HG02588 (cell line): ENCODE measurements around the gene DAPK1.

Experiments used
- ATAC-seq: cut with Tn5 transposase; IDR thresholded peaks from one replicate; pipeline ENCODE4 v1.9.1; 2021; ENCODE audit warnings: mild to moderate bottlenecking, moderate library complexity; ENCODE audit not compliant: unreplicated experiment

The DAPK1 gene

GRCh38 chr9:87587864-87588263 lies 90.2 kb downstream of the DAPK1 start:
- ATAC-seq = no peak

DNA sequence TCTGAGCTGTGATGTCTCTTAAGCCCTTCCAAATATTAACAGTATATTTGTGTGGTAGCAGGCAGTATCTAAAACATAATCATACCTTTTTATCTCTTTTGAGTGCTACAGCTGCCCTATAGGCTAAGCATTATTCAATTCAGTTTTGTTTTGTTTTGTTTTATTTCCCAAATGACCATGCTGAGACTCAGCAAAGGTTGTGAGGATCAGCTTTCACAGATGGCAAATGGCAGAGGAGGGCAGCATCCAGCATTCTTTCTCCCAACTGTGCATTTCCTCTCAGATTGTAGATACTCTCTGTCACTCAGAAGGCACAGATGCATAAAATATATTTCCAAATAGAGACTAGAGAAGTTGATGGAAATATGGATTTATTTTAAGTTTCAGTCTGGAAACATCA lies 90.7 kb downstream of the DAPK1 start:
- no peak for ATAC-seq

- ATAC-seq = no peak
These were observed 93.3 kb downstream of the DAPK1 start for GRCh38 chr9:87590996-87591395.

GRCh38 chr9:87592554-87593358 lies 95.1 kb downstream of the DAPK1 start:
- ATAC-seq = no peak

GRCh38 chr9:87593359-87593980 lies 95.8 kb downstream of the DAPK1 start:
- ATAC-seq = no peak

DNA sequence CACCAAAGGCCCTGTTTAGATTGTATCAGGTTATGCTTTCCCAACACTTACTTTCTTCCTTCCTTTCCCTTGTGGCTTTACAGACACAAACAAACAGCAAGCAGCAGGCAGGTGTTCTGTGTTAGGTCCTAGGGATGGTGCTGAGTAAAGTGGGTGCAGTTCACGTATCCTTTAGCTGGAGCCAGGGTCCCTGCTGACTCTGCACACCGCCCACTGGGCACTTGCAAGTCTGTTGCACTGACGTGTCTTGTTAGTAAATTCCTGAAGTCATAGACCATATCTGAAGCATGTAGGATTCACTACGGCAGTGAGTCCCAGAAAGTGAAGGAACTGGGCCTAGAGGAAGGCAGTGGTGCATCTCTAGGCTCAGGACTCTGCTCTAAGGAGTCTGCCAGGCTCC lies 96.5 kb downstream of the DAPK1 start:
- no peak for ATAC-seq

GRCh38 chr9:87594662-87595061 lies 97.0 kb downstream of the DAPK1 start:
- no peak for ATAC-seq

GRCh38 chr9:87595610-87596009 lies 97.9 kb downstream of the DAPK1 start:
- no peak for ATAC-seq

DNA sequence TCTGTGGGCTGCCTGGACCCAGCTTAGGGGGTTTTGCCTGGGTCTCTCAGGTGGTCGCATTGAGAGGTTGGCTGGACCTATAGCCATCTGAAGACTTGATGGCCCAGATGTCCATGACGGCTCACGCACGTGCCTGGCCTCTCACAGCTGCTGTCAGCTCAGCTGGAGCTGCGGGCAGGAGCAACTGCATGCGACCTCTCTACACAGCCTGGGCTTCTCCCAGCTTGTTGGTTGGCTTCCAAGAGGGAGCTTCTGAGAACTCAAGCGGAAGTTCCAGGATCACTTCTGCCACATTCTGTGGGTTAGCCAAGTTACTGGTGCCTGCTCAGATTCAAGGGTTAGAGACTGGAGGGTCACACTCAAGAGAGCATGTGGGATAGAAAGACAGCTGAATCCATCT lies 99.2 kb downstream of the DAPK1 start:
- no peak for ATAC-seq

DNA sequence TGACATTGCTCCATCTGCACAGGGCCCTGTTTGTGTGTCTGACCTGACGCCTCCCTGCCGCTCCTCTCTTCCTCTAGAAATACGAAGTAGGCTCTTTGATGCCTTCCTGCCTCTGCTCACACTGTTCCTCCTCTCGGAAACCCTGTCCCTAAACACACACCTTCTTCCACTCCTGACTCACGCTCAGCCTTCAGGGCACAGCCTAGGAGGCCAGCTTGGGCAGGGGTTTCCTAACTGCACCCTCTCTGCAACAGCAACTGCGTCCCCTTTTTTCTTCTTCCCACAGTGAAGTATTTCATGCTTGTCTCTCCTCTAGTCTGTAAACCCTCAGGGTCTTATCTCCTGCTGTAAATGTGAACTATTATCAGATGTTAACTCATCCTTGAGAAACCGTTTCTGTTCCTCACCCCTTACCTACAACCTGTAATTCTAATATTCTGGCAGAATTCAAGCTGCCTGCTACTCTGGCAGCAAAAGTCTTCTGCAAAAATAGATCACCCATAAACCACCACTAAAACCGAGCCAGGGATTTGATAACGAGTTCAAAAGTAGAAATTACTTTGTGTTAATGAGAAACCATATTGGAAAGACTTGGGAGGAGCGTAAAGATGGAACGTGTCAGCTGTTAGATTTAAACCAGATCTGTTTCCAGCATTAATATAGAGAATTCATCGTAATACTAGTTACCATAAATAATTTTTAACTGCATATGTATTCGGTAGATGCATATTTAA lies 100.2 kb downstream of the DAPK1 start:
- no peak for ATAC-seq

DNA sequence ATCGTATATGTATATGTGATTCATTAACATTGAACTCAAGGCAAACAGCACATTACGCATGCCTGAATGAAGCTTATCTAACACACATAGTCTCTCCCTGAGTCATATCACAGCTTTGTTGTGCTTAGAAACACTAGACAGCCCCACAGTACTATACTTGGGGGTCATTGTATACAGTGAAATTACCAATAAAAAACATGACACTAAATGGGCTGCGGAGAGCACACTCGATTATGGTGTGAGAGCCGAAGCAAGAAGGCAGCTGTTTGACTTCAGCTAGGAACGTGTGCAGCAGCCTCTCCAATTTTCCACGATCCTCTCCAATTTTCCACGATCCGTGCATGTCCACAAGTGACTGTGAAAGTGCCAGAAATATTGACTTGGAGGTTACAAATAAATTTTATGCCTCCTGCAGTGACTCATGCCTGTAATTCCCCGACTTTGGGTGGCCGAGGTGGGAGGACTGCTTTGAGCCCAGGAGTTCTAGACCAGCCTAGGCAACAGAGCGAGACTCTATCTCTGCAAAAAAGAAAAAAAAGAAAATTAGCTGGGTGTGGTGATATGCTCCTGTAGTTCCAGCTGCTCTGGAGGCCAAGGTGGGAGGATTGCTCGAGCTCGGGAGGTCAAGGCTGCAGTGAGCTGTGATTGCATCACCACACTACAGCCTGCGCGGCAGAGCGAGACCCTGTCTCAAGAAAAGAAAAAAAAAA lies 102.4 kb downstream of the DAPK1 start:
- no peak for ATAC-seq

GRCh38 chr9:87601176-87601575 lies 103.5 kb downstream of the DAPK1 start:
- ATAC-seq = no peak

GRCh38 chr9:87601595-87601994 lies 103.9 kb downstream of the DAPK1 start:
- no peak for ATAC-seq

GRCh38 chr9:87602933-87603643 lies 105.4 kb downstream of the DAPK1 start:
- no peak for ATAC-seq

DNA sequence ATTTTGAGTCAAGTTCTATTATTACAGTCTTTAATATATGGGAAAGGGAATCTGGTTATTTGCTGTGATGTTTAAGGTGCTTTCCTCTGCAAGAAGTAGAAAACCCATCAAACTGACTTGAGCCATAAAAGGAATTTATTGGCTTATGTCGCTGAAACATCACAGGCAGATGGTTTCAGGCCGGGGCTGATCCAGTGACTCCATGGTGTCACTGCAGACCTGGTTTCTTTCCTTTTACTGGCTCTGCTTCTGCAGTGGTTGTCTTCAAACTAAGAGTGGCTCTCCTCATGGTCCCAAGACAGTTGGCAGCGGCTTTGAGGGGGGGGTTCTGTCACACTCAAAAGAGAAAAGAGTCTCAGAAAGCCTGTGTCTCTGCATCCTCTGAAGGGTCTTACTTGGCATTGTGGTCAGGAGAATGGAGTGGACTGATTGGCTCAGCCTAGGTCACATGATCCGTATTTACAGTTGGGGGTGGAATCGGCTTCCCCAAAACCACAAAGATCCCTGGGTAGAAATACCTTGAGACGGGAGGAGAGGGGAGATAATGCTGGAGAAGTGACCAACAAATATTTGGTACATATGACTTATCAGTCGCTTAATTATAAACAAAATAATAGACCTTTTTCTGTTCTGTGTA lies 106.3 kb downstream of the DAPK1 start:
- no peak for ATAC-seq

DNA sequence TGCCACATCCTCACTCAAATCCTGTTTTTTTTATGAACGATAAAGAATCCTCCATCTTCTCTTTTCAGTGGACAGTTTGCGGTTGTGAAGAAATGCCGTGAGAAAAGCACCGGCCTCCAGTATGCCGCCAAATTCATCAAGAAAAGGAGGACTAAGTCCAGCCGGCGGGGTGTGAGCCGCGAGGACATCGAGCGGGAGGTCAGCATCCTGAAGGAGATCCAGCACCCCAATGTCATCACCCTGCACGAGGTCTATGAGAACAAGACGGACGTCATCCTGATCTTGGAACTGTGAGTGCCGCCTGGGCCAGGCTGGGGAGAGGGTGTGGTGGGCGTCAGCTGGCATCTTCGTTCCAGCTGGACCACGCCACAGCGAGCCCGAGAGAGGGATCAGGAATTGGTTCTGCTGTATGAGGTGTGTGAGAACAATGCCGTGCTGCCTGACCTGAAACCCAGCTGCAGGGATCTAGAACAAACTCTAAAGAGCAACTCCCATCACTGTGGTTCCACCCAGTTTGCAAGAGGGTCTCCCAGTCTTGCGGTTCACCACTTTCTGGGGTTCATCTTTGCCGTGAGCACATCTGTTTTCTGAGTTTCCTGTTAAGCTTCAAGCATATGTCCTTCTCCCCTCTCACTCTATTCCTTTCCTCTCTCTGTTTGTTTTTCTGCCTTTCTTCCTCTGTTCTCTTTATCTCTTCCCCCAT lies 107.4 kb downstream of the DAPK1 start:
- ATAC-seq = no peak

DNA sequence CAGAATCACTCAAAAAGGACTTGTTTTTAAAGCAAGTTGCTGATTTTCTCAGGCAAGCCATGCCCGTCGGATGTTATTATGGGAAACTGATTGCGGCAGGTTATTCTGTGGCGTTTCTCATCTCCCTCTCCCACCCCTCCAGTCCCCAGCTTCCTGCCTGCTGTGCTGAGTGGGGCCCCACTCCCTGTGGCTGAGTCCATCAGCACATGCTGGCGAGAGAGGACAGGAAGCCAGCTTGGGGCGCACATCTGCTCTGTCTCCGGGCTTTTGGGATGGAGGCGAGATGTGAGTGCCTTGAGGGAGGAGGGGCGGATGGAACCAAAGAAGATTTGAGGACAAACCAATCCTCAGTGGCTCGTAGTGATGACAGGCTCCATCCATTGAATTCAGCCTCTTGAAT lies 108.0 kb downstream of the DAPK1 start:
- ATAC-seq = no peak

DNA sequence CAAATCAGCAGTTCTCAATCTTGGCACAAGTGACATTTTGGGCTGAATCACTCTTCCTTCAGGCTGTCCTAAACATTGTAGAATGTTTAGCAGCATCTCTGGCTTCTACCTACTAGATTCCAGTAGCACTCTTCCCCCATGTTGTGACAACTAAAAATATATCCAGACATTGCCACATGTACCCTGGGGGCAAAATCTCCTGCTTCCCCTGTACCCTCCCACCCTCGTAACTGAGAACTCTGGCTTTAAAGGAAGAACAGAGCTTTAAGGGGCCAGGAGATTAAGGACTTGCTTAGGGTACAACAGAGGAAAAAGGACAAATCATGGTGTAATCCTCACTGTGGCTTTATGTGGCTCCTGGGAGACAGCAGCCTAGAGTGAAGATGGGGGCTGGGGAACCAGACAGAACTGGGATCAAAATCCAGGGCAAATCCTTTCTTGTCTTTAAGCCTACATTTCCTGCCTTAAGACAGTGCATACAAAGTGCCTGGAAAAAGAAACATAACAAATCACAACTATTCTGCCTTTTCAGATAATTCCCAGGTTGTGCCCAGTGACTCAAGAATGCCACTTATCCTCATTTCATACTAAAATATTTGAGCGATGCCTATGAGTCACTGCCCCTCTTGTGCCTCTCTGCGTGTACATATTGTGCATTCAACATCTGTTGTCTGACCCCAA lies 109.3 kb downstream of the DAPK1 start:
- ATAC-seq = no peak

DNA sequence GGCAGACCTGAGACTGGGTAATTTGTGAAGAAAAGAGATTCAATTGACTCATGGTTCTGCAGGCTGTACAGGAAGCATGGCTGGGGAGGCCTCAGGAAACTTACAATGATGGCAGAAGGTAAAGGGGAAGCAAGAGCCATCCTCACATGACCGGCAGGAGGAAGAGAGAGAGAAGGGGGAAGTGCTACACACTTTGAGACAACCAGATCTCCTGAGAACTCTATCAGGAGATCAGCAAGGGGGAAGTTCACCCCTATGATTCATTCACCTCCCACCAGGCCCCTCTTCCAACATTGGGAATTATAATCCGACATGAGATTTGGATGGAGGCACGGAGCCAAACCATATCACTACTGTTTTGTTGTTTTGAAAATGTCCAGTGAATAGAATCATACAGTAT lies 110.2 kb downstream of the DAPK1 start:
- ATAC-seq = no peak
